ENCODE data around the gene RAB27A. TPM values are rescaled to one million over a fixed set of nuclear protein-coding genes. Genes with fewer than 3 reads are reported as not detected.

The RAB27A gene
- total and polyA plus RNA-seq, 2 donors (not counting 1 experiment from before 2014, with no cell fraction given): 14.4 to 47.4 TPM

GRCh38 chr15:55241186-55241585 is 48.4 kb downstream of the RAB27A start:
- no peaks in the 10 kb centered on the region for H3K4me1 ChIP-seq (ENCODE audit: control insufficient read depth, extremely low read depth, insufficient read depth, low read length)
- no peak overlapping the region for H3K27ac ChIP-seq (ENCODE audit: insufficient read depth, low read length)
- no peak overlapping the region for H3K9ac ChIP-seq (ENCODE audit: insufficient read depth, low read length)
- no peak overlapping the region for H3K4me2 ChIP-seq (ENCODE audit: extremely low read depth, insufficient read depth, low read length)
- H3K36me3 ChIP-seq (ENCODE audit: control insufficient read depth, insufficient read depth, low read length): no peaks in the 10 kb centered on the region
- TF ChIP-seq CTCF (conservative IDR thresholded peaks at IDR 0.05 in 1 of 2, IDR thresholded peaks at IDR 0.05 in 1 of 2; ENCODE audit: low read depth in 1 of 2, low read length in 2 of 2) (no peak), EZH2 (IDR thresholded peaks at IDR 0.05; ENCODE audit: low read length, missing control alignments) (no peak)
- no peak overlapping the region for H3K4me3 ChIP-seq (replicated peaks in 1 of 4; ENCODE audit: control extremely low read depth in 1 of 4, insufficient read depth in 1 of 4, low read depth in 3 of 4, low read length in 4 of 4)
- no peak overlapping the region for H2AFZ ChIP-seq (ENCODE audit: low read length)
- no peaks in the 10 kb centered on the region for H3K27me3 ChIP-seq (ENCODE audit: control insufficient read depth, insufficient read depth, low read length)
- no peaks in the 10 kb centered on the region for H4K20me1 ChIP-seq (ENCODE audit: control insufficient read depth, extremely low read depth, insufficient read depth, low read length)
- H3K79me2 ChIP-seq (ENCODE audit: control insufficient read depth, insufficient read depth, low read length): no peaks in the 10 kb centered on the region
- DNase-seq (ENCODE audit: low read depth in 2 of 2): no peak
- no peaks in the 10 kb centered on the region for H3K9me3 ChIP-seq (ENCODE audit: control insufficient read depth, insufficient read depth, low read depth, low read length)

- no peak overlapping the region for H2AFZ ChIP-seq (ENCODE audit: low read length)
- no peak for DNase-seq (ENCODE audit: low read depth in 2 of 2)
- H3K4me1 ChIP-seq (ENCODE audit: control insufficient read depth, extremely low read depth, insufficient read depth, low read length): no peaks in the 10 kb centered on the region
- TF ChIP-seq CTCF (conservative IDR thresholded peaks at IDR 0.05 in 1 of 2, IDR thresholded peaks at IDR 0.05 in 1 of 2; ENCODE audit: low read depth in 1 of 2, low read length in 2 of 2) (no peak), EZH2 (IDR thresholded peaks at IDR 0.05; ENCODE audit: low read length, missing control alignments) (no peak)
- no peaks in the 10 kb centered on the region for H3K36me3 ChIP-seq (ENCODE audit: control insufficient read depth, insufficient read depth, low read length)
- no peaks in the 10 kb centered on the region for H3K79me2 ChIP-seq (ENCODE audit: control insufficient read depth, insufficient read depth, low read length)
- H3K27me3 ChIP-seq (ENCODE audit: control insufficient read depth, insufficient read depth, low read length): no peaks in the 10 kb centered on the region
- H3K4me3 ChIP-seq (replicated peaks in 1 of 4; ENCODE audit: control extremely low read depth in 1 of 4, insufficient read depth in 1 of 4, low read depth in 3 of 4, low read length in 4 of 4): no peak overlapping the region
- no peak overlapping the region for H3K9ac ChIP-seq (ENCODE audit: insufficient read depth, low read length)
- no peaks in the 10 kb centered on the region for H3K9me3 ChIP-seq (ENCODE audit: control insufficient read depth, insufficient read depth, low read depth, low read length)
- H4K20me1 ChIP-seq (ENCODE audit: control insufficient read depth, extremely low read depth, insufficient read depth, low read length): no peaks in the 10 kb centered on the region
- no peak overlapping the region for H3K27ac ChIP-seq (ENCODE audit: insufficient read depth, low read length)
- no peak overlapping the region for H3K4me2 ChIP-seq (ENCODE audit: extremely low read depth, insufficient read depth, low read length)
Measured at GRCh38 chr15:55240125-55240760, 49.4 kb downstream of the RAB27A start.

DNA sequence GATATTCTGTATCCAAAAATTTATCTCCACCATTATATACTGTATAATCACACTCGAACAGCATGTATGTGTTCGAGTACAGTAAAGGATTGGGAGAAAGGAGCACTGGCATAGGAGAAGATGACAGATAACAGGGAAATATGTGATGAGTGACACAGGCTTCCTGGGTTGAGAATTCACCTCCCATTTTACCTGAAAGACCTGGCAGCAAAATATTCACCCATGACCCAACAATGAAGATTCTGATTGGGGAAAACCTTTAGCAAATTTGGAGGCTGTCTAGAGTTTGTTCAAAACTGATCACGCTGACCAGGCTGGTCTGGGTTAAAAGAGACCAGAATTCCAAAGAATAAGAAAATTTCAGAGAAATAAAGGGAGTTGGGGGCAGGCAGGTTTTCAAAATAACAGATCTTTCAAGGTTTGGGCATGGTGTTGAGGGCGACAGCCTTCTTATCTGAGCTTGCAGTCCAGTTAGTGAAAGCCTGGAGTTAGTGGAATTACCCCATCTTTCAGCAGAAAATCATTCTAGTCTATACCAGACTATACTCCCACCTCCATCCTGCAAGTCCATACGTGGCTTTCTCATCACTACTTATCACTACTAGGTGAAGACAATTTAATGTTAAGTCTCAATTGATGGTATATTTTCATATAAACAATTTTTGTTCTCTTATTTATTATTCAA is 50.0 kb downstream of the RAB27A start:
- TF ChIP-seq CTCF (conservative IDR thresholded peaks at IDR 0.05 in 1 of 2, IDR thresholded peaks at IDR 0.05 in 1 of 2; ENCODE audit: low read depth in 1 of 2, low read length in 2 of 2): no peak
- TF ChIP-seq EZH2 (IDR thresholded peaks at IDR 0.05; ENCODE audit: low read length, missing control alignments): no peak
- Histone ChIP-seq H3K27me3 (ENCODE audit: control insufficient read depth, insufficient read depth, low read length) (no peaks in the 10 kb centered on the region), H3K4me3 (replicated peaks in 1 of 4; ENCODE audit: control extremely low read depth in 1 of 4, insufficient read depth in 1 of 4, low read depth in 3 of 4, low read length in 4 of 4) (no peak overlapping the region), H3K9me3 (ENCODE audit: control insufficient read depth, insufficient read depth, low read depth, low read length) (no peaks in the 10 kb centered on the region), H4K20me1 (ENCODE audit: control insufficient read depth, extremely low read depth, insufficient read depth, low read length) (no peaks in the 10 kb centered on the region), H3K4me1 (ENCODE audit: control insufficient read depth, extremely low read depth, insufficient read depth, low read length) (no peaks in the 10 kb centered on the region), H2AFZ (ENCODE audit: low read length) (no peak overlapping the region), H3K36me3 (ENCODE audit: control insufficient read depth, insufficient read depth, low read length) (no peaks in the 10 kb centered on the region), H3K27ac (ENCODE audit: insufficient read depth, low read length) (no peak overlapping the region), H3K4me2 (ENCODE audit: extremely low read depth, insufficient read depth, low read length) (no peak overlapping the region), H3K9ac (ENCODE audit: insufficient read depth, low read length) (no peak overlapping the region), H3K79me2 (ENCODE audit: control insufficient read depth, insufficient read depth, low read length) (no peaks in the 10 kb centered on the region)
- no peak for DNase-seq (ENCODE audit: low read depth in 2 of 2)

Data from fibroblast of lung (primary cell).